Bronchial epithelial cell (primary cell): ENCODE data around the gene SPTBN1. TPM values are rescaled to one million over a fixed set of nuclear protein-coding genes. Genes with fewer than 3 reads are reported as not detected.
A peak's percentile ranks its signal among the peaks of the same experiment; 100 is the strongest.
"Not testable (repeated sequence)": the region's sequence is repeated elsewhere in the genome, so short reads cannot be mapped to it uniquely, and the experiment has no call there.

ENCODE experiments used
- DNase-seq: peaks from one replicate; pipeline ENCODE4 v3.0.0-alpha.2; 2010; ENCODE audit warnings: low read depth
- FAIRE-seq: peaks from 2 replicates; lab custom pipeline; 2011; peaks lifted over from hg19 to GRCh38; lab: Jason Lieb, UNC
- H3K27me3 ChIP-seq: 2 replicates; pipeline ENCODE4 v1.5.1; 2011; ENCODE audit warnings: low read length; ENCODE audit not compliant: control insufficient read depth, insufficient read depth
- H3K36me3 ChIP-seq: 2 replicates; pipeline ENCODE4 v1.5.1; 2011; ENCODE audit warnings: low read length; ENCODE audit not compliant: control insufficient read depth, insufficient read depth
- H3K4me3 ChIP-seq: 2 replicates; pipeline ENCODE4 v1.5.1; 2011; ENCODE audit warnings: mild to moderate bottlenecking, low read depth, low read length, control low read depth
- total RNA-seq: library from RNA; depleted of rRNA; stranded (reverse); fragments of >200 nt; gene quantifications from 2 replicates; pipeline ENCODE4 v1.2.1, GENCODE V29; 2014
- TF ChIP-seq, protein P1 (sequence below): IDR thresholded peaks from 2 replicates; pipeline ENCODE4 v1.5.1; 2011; ENCODE audit warnings: mild to moderate bottlenecking, moderate library complexity, low read length, control low read depth, inconsistent platforms; ENCODE audit not compliant: insufficient read depth, severe bottlenecking

Gene SPTBN1
- total RNA-seq, 1 donor from 2014 or later, result 339 TPM

DNA sequence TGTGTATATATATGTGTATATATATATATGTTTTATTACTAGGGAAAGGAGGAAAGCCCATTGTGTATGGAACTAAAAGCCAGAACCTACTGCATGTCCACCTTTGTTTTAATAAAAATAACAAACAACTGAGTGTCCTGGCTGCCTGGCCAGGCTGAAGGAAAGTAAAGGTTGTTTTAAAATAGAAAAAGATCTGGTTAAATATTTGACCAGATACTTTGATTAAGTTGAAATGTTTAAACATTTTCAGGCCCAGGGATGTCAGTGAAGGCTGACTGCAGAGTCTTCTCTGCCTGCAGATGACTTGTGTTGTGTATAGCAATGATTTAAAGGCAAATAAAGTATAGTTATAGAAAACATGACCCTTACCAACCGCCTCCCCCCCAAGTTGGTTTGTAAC is 22.8 kb downstream of the SPTBN1 start:
- Histone ChIP-seq H3K4me3 (no peak overlapping the region), H3K27me3 (no peaks in the 10 kb centered on the region), H3K36me3 (no peaks in the 10 kb centered on the region)
- DNase-seq, result no peak
- TF ChIP-seq, protein P1, sequence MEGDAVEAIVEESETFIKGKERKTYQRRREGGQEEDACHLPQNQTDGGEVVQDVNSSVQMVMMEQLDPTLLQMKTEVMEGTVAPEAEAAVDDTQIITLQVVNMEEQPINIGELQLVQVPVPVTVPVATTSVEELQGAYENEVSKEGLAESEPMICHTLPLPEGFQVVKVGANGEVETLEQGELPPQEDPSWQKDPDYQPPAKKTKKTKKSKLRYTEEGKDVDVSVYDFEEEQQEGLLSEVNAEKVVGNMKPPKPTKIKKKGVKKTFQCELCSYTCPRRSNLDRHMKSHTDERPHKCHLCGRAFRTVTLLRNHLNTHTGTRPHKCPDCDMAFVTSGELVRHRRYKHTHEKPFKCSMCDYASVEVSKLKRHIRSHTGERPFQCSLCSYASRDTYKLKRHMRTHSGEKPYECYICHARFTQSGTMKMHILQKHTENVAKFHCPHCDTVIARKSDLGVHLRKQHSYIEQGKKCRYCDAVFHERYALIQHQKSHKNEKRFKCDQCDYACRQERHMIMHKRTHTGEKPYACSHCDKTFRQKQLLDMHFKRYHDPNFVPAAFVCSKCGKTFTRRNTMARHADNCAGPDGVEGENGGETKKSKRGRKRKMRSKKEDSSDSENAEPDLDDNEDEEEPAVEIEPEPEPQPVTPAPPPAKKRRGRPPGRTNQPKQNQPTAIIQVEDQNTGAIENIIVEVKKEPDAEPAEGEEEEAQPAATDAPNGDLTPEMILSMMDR, result no peak
- no peak for FAIRE-seq

DNA sequence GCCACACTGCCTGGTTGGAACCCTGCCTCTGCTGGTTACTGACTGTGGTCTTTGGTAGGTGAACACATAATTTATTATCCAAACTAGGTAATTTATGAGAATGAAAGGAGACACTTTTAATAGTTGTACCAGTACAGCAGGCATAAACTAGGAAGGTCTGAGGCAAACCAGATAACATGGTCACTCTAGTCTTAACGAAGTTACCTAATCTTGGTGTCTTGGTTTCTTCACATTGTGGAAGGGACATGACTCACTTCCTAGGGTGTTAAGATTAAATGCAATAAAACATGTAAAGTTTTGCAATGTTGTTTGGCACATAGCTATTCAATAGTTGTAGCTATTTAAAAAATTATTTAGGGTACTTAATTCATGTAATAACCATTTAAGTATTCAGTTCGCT is 23.3 kb downstream of the SPTBN1 start:
- peak; percentile 57 for DNase-seq
- TF ChIP-seq, protein P1, result no peak
- Histone ChIP-seq H3K4me3 (no peak overlapping the region), H3K36me3 (no peaks in the 10 kb centered on the region), H3K27me3 (no peaks in the 10 kb centered on the region)
- no peak for FAIRE-seq

- no peak for DNase-seq
- no peak for FAIRE-seq
- no peak overlapping the region for H3K4me3 ChIP-seq
- no peaks in the 10 kb centered on the region for H3K27me3 ChIP-seq
- H3K36me3 ChIP-seq, result no peaks in the 10 kb centered on the region
- TF ChIP-seq, protein P1, result no peak
Observed at GRCh38 chr2:54480025-54480424, 23.9 kb downstream of the SPTBN1 start.

DNA sequence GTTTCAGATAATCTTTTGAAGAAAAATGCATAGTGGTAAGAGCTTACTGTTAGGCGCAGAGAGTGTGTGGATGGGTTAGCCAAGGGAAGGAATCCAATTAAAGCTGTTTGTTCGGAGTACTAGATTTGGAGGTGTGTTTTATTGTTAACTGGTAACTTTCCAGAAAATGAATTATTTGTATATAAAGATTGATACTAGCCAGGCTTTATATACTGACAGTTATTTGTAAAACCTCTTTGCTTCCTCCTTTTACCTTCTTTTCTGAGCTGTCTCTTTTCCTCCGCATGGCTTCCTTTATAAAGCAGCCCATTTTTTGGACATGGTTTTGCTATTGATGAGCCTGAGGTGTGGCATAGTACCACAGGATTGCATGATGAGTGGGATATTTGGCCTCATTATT is 25.6 kb downstream of the SPTBN1 start:
- no peaks in the 10 kb centered on the region for H3K27me3 ChIP-seq
- no peak overlapping the region for H3K4me3 ChIP-seq
- DNase-seq (no peak), FAIRE-seq (no peak)
- H3K36me3 ChIP-seq, result no peaks in the 10 kb centered on the region
- TF ChIP-seq, protein P1, result no peak

- no peaks in the 10 kb centered on the region for H3K27me3 ChIP-seq
- FAIRE-seq (no peak), DNase-seq (peak; percentile 49)
- H3K36me3 ChIP-seq, result no peaks in the 10 kb centered on the region
- H3K4me3 ChIP-seq, result no peak overlapping the region
- TF ChIP-seq, protein P1, result no peak
Observed at GRCh38 chr2:54482715-54483114, 26.6 kb downstream of the SPTBN1 start.

DNA sequence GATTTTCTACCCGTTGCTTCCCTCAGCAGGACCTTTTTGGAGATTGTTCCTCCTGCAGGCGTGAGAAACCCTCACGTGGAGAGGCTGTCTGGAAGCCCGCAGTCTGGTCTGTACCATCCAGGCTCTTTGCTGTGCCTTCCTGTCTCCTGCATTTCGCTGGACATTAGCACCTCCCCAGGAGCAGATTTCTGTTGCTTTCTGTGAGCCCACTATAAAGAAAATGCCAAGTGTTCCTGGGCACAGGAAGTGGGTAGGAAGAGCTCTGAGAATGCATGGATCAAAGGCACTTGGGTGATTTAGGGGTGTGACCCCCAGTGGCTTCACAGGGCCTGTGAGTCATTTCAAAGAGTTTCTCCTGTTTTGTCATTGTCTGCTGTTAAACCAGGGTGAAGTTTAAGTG is 27.3 kb downstream of the SPTBN1 start:
- Histone ChIP-seq H3K4me3 (no peak overlapping the region), H3K36me3 (no peaks in the 10 kb centered on the region), H3K27me3 (no peaks in the 10 kb centered on the region)
- no peak for FAIRE-seq
- TF ChIP-seq, protein P1, result no peak
- DNase-seq, result peak; percentile 46

GRCh38 chr2:54485756-54486155 is 29.6 kb downstream of the SPTBN1 start:
- not testable (repeated sequence) for H3K4me3 ChIP-seq, DNase-seq, FAIRE-seq, H3K36me3 ChIP-seq, H3K27me3 ChIP-seq
